ENCODE measurements around the gene CKS1B.
"Not testable (repeated sequence)": the region's sequence is repeated elsewhere in the genome, so short reads cannot be mapped to it uniquely, and the experiment has no call there.

Gene CKS1B

DNA sequence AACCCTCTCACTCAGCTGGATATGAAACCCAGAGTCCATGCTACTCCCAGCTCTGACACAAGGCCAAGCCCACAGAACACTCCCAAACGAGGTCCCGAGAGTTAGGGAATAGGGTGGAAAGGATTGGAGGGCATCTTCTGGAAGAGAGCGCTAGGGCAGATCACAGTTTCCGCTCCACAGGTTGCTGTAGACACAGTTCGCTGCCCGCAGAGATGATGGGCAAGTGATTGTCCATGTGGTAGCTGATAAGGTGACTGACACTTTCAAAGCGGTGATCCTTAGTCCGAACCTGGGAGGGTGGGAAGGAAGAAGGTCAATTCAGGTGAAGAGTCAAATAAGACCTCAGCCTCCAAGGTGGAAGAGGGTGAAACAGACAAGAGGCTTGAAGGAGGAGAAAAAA is 10.8 kb upstream of the CKS1B start:
- DNase-seq = no peak

DNA sequence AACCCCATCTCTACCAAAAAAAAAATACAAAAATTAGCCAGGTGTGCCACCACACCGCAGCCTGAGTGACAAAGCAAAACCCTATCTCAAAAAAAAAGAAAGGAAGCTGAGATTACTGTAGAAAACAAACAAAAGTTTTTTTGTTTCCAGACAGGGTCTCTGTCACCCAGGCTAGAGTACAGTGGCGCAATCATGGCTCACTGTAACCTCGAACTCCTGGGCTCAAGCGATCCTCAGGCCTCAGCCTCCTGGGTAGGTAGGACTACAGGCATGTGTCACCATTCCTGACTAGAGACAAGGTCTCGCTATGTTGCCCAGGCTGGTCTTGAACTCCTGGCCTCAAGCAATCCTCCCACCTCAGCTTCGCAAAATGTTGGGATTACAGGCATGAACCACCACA is 10.1 kb upstream of the CKS1B start:
- DNase-seq = no peak

DNA sequence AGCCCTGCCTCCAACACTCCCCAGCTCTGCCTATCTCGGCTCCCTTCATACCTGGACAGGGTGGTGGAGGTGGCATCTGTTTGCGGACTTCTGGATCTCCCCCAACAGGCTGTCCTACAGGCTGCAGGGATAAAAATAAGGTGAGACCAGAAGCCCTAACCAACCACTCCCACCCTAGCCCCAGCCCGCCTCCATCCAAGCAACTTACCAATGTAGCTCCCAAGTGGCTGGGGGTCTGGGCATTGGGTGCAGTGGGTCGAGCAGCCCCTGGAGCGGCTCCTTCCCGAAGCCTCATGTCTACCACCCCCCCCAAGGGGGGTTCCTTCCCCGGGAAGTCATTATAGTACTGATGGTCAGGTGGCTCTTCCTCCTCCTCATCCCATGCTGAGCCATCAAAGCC is 8.4 kb upstream of the CKS1B start:
- DNase-seq = no peak

DNA sequence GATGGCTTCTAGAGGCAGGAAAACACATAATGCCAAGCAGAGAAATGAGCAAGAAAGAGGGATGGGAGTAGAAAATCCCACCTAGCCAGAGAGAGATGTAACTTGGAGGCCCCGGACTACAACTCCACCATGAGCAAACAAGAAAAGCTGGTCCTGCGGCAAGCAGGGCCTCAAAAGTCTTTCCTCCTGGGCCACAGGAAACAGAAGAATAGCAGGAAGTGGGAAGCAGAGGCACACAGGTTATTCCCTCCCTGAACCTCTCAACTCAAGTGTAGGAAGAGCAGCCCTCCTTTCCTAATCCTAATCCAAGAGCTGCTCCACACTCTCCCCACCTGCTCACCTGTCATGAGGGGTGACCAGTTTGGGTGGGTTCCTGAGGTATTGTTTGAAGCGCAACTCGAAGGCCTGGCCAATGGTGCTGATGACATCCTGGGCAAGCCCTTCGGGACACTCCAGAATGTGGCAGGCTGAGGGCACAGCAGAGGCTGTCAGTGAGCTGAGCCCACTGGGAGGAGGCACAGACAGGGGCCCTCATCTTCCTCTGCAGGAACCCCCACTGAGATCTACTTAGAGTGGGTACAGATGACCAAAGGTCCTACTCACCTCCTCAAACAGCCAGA is 7.0 kb upstream of the CKS1B start:
- DNase-seq = no peak

DNA sequence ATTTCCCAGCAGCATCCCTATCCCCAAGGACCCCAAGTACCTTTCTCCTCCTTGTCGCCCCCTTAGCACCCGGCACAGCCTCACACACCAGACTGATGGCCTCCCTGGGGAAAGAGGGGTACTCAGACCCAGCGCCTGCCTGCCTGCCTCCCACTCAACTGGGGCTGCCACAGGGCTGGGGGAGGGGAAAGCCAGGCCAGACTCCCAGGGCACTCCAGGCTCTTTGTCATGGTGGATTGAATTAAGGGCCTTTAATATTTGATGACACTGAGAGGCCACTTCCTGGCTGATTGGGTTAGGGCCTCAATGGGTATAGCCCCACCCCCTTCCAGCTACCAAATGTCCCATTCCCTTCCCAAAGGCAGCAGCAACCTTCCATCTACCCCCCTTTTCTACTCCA is 5.8 kb upstream of the CKS1B start:
- no peak for DNase-seq

DNA sequence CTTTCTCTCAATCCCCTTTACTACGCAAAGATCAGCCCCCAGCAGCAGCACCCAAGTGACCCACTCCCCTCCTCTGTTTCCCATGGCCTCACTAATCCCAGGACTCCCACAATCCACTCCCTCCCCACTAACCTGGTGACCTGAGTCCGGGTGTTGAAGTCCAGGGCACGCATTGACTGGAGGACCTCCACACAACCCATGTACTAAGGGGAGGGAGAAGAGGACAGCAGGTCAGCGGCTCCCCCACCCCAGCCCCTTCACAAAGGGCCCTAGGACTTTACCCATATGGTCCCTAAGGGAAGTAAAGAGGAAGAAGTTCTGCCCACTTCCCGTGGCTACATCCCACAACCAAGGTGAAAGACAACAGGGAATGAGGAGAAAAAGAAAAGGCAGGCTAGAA is 5.2 kb upstream of the CKS1B start:
- DNase-seq = no peak

DNA sequence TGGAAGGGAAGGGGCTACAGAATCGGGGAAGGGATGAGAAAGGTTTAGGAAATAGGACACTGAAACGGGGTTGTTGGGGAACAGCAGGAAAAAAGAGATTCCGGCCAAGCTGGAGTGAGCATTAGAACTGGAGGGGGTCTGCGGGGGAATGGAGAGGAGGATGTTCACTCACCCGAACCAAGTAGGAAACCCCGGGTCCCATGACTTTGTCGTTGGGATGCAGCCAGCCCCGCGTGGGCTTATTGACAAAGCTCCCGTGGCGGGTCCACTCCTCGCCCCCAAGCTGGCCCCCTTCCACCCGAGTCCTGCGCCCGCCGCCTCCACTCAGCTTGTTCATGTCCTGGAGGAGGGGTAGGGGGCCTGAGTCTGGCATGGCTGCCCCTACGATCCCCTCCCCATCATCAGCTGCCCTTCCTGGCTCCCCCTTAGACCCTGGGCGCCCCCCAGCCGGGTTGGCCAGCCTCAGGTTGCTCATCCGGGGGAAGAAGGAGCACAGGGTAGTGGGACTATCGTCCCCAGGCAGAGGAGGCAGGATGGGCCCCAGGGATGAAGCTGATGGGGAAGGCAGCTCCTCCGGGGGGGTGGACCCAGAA is 4.5 kb upstream of the CKS1B start:
- peak in 18 of 51 donors; percentile 10 to 53 (median 25) for DNase-seq

DNA sequence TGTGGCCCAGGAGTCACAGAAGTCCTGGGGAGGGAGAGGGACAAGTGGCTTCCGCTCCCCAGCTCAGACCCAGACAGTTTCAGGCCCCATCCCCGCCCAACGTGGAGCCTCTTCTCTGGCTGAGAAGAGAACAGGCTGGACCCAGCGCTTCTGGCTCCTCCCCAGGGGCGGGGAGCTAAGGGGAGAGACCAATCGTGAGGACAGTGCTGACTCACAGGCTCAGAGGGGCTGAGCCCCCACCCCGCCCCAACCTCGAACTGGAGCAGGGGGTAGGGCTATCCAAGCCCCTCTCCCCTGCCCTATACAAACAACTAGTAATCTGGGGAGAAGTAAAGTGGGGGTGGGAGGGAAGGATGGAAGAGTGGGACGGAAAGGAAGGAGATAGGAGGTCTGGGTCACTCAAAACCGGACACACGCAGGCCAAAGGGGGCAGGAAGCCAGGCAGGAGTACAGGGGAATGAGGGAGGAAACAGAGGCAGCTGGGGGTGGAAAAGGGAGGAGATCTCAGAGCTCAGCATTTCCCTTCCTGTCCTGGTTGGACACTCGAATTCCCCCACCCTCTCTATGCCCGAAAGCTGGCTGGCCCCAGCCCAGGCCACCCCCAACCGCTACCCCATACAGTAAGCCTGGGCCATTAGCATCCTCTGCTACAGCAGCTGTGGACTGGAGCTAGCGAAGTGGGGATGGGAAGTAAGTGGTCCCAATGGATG is 3.7 kb upstream of the CKS1B start, which contains the start of gene SHC1:
Gene SHC1 (minus strand): TSS at position 117 of the 710 bp plus-strand sequence. CDS start 221 bp downstream, outside the sequence.
- peak in 49 of 51 donors; percentile 15 to 94 (median 81) for DNase-seq

DNA sequence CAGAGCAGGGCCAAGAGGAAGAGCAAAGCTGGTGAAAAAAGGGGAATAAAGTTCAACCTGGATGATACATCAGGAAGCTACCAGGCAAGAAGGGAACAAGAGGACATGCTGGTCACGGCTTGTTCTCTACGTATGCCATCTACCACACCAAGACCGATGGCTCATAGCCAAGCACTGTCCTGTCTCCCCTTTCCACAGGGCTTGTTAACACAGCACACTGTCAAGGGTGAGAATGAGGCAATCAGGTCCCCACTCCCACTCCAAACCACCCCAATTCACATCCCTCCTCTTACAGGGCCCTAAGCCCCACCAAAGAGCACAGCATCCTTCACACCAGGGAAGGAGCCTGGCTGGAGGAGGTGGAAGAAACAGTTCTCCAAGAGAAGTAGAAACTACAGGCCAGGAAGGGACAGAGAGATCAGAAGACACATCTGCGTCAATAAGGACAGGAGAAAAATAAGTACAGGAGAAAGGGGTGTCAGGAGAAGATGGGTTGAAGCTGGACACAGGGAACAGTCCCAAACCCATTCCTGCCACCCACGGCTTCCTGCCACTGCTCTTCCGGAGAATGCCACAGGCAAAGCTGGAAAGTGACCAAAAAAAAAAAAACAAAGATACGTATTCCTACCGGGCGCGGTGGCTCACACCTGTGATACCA is 3.0 kb upstream of the CKS1B start:
- peak in 1 of 51 donors; percentile 12 for DNase-seq

DNA sequence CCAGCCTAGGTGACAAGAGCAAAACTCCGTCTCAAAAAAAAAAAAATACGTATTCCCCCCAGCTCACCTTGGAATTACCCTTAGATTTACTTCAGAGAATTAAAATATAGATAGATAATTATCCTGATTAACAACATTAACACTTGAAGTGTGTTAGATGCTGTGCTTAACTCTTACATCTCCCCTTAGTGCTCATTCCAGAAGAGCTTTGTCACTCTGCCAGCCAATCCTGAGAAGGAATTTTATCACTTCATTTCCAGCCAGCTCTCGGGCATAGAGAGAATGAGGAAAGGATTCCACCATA is 2.3 kb upstream of the CKS1B start:
- DNase-seq = no peak

DNA sequence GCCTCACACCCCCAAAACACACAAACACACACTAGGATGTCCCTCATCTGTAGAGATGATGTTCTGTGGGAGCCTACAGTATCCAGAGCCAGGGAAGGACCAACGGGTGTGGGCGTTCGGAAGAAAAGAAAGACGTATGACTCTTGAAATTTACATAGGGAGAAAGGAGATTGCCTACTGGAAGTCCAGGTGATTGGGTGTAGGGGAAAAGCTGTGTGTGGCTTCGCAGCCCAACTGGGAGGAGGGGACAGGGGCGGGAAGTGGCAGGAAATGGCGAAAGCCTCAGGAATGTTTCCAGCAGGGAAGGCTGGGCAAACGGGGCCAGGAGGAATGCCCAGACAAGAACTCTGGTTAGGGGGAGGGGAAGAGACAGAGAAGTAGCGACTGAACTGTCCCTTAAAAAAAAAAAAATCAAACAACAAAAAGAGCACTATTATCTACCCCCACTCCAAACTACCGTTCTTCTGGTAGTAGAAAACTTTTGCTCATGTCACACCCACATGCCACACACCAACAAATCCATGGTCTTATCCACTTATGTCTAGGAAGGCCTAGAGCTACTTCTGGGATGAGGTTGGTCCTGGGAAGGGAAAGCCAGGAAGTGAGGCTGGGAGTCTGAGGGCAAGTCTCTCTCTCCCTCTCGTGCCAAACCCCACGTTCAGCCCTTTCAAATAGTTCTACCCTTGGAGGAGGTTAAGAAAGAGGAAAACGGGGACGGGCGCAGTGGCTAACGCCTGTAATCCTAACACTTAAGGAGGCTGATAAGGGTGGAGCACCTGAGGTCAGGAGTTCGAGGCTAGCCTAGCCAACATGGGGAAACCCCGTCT is 1.8 kb upstream of the CKS1B start:
- peak in 23 of 51 donors; percentile 6 to 60 (median 28) for DNase-seq

DNA sequence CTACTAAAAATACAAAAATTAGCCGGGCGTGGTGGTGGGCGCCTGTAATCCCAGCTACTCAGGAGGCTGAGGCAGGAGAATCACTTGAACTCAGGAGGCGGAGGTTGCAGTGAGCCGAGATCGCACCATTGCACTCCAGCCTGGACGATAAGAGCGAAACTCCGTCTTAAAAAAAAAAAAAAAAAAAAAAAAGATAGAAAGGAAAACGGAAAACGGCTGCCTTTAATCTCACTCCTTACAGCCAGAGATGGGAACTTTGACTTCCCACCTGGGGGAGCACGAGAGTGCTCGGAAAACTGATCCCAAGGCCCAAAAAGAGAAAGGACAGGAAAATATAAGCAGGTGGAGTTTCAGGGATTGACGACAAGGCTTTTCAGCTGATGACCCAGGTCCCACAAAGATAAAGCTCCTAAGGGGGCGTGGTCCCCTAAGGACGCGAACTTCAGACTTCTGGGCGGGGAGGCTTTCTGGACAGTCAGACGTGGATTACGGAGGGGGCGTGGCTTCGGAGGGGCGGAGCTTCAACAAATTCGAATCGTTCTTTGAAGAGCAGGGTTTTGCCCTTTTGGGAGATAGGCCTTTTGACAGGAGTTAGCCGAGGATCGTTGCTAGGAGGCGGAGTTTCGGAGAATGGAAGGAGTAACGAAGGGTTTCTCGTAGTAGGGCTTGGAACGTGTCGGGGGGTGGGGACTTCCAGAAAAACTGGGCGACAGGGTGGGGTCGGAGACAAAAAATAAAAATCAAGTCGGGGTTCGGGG is 958 bp upstream of the CKS1B start:
- peak in 47 of 51 donors; percentile 46 to 86 (median 70) for DNase-seq

DNA sequence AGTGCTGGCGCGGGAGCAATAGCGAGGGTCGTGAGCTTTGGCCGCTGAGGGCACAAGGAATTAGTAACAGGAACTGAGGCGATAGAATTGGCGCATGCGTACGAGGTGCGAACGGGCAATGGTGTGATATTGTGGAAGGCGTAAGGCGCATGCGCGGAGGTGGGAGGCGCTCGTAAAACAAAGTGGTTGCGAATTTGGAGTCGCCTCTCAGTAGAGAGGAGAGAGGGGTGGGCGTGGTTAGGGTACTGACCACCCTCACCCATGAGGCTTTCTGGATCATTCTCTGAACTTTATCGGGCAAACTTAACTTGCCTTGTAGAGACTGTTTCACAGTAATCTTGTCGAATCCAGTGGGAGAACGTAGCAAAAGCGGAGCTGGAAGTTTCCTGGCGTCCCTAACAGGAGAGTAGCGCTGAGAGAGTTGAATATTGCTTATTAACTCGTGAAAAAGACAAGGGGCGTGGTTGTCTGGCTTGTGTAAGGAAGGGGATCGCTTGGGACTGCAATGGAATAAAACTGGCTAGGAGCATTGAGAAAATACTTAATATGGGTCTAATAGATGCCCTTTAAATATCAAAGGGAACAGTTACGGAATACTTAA is 427 bp downstream of the CKS1B start:
- DNase-seq = peak in 50 of 51 donors; percentile 75 to 99 (median 92)

DNA sequence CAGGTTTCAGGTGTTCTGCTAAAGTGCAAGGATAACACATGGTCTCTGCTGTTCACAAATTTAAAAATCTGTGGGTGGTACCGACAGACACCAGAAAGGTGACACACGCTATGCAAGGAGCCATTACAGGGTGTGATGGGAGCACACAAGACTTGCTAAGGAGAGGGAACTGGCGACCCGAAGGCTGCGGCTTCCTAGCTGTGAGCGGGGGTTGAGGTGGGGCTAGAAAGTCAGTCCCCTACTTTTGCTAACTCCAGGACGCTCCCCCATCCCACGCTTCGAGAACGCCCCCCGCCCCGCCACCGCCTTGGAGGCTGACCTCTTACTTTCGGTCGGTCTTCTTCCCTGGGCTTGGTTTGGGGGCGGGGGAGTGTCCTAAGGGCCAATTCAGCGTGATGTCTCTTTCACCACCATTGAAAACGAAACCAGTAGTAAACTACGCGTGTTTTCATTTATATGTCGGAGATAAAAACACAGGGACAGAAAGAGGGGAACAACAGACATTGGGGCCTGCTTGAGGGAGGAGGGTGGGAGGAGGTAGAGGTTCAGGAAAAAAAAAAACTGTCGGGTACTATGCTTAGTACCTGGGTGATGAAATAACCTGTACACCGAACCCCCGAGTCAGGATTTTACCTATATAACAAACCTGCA is 1.1 kb downstream of the CKS1B start:
- peak in 20 of 51 donors; percentile 9 to 65 (median 20) for DNase-seq

DNA sequence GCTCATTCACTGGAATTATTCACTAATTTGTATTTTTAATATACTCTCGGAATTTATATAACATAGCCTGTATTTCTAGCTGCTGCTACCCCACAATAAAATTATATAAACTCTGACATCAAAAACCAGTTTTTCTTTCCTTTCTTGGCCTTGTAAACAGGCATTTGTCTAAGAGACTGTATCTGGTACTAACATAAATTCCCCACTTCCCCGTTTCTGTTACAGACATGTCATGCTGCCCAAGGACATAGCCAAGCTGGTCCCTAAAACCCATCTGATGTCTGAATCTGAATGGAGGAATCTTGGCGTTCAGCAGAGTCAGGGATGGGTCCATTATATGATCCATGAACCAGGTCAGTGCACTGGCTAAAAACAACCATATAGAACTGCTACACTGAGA is 3.3 kb downstream of the CKS1B start:
- not testable (repeated sequence) for DNase-seq

DNA sequence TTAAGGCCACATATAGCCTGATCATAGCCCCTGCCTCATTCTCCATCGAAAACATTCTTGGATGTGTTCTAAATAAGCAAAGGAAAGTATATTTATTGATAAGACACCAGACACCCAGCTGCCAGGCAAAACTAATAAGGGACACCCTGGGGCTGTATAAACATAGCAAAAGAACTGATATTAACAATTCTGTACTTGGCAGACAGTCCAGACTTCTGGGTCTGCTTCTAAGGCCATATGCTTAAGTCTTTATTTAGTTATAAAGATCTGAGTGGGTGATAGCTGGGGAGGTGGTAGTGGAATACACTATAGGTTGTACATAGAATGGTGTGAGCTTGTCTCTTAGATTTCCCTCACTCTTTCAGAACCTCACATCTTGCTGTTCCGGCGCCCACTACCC is 3.9 kb downstream of the CKS1B start:
- DNase-seq = no peak

DNA sequence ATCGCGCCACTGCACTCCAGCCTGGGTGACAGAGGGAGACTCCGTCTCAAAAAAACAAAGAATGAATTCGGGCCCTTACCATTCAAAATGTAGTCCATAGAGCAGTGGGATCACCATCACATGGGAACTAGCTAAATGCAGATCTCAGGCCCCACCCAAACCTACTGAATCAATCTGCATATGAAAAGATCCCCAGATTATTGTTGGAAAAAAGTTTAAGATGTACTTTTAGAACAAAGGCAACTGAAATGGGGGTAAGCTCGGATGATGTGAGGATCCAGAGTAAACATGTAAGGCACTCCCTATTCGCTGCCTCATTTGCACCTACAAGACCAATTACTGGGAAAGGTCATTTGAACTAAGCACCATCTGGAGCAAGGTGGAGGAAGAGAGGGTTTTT is 7.9 kb downstream of the CKS1B start:
- DNase-seq = no peak

DNA sequence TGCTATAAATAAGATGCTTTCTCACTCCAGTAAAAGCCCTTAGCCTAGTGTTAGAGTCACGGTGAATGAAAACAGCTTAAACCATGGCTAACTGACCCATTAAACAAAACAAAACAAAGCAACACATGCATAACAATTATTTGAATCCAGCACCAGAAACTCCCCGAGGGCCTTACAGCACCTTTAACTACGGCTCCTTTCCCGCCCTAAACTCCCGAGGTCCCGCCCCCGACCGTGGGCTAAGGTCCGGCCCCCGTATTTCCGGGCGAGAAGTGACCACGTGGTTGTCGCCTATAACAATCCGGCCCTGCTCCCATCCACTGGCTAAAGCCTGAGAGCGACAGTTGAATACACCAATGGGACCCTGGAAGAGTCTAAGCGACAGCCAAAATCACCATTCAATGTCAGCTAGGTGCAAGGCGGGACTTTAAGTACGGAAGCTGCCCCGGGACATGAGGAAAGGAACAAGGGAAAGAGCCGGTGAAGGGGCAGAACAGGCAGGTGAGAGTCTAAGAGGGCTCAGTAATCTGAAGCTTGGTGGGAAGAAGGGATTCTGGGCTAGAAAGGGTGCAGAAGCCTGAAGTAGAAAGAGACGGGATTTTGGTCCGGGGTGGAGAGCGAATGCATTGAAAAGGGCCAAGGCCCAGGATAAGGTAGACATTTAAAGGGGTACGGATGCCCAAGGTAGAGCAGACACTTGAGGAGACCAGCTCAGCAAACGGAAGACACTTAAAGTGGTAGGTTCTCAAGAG is 8.6 kb downstream of the CKS1B start, which contains the start of gene FLAD1:
Gene FLAD1 (plus strand): TSS at position 448 of the 752 bp plus-strand sequence. CDS start 351 bp downstream, outside the sequence.
- peak; percentile 40 to 98 (median 92) for DNase-seq

All from hypothalamus (tissue), 51 donors.